MV-4-11 (cell line): ENCODE data around the gene STEEP1.

Source experiments
- DNase-seq: peaks from one replicate; lab custom pipeline; 2025; lab: John Stamatoyannopoulos, UW

Gene STEEP1

DNA sequence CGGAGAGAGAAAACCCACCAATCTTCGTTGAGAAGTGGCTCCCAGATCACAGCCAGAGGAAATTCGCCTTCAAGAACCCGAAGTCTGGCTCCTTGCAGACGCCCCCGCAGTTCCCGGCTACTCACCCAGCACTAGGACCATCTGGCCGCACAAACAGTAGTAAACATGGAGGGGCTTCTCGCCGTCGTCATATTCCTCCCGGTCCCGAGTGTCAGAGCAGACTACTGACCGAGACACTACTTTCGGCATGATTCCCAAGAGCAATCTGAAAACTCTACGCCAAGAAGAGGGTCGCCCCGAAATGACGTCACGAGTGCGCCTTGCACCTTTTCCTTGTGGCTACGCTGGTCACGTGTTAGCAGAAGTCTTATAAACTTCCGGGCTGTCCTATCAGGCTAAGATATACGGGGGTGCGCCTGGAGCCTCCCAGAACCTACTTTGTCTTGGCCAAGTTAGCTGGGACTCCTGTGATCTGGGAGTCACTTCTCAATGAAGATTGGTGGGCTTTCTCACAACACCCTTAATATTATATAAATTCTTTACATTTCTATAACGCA, at the start of gene STEEP1:
TSS of gene STEEP1 (minus strand) at position 303 of the 557 bp plus-strand sequence. CDS start at position 249, 54 bp downstream.
- peak; percentile 92 for DNase-seq

DNA sequence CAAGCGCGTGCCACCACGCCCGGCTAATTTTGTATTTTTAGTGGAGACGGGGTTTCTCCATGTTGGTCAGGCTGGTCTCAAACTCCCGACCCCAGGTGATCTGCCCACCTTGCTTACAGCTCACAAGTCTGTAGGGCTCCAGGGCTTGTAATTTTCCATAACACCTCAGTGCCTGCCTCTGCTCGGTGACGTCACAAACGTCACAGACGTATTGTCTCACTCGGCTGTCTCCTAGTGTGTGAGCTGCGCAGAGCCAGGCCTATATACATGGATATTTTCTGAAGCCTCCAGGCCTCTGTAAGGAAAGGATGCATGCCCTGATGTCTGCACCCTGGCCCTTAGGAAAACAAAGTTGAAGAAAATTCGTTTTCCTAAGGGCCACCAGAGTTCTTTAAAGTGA, 49.6 kb upstream of the STEEP1 start:
- no peak for DNase-seq

DNA sequence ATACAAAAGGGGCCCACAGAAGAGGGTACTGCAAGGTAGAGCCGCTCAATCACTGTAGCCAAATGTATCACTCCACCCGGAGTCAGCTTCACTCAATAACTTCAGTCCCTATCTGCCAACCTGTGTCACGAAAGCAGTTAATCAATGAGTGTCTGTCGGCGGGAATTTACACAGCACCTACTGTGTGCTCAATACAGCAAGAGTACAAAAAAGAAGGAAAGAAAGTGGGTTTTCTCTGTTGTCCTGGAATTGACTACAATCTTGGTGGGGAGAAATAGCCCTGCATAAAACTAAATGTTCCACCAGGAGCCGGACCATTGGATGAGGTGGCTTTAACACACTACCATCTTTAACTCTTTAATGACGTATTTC, 41.8 kb upstream of the STEEP1 start:
- no peak for DNase-seq

DNA sequence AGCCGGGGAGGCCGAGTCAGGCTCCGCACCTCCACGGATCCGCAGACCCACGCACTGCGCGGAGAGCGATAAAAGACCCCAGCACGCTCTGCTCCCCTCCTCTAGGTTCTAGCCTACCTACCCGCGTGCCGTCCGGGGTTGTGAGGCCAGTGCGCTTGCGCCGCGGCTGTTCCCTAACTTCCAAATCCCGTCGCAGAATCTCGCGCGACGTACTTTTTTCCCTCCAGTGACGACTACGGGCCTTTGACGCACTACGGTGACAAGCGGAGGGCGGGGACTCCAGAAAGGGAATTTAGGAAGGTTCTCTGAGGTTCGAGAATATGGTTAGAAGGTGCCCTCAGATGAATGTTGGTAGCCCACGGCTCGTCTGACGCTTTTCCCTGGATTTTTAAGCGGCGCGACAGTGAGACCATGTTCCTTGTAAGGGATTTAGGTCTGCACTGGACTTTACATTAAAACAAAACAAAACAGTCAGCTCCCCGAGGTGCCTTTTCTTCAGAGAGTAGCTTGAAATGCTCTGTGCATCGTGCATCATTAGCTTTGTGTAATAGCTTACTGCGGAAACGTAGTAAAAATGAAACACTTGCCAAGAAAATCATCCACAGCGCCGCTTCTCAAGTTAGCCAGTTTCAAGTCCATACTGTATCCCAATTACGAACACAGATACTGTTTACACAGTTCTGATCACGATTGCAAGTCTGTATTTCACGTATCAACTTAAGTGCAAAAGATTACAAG, 41.2 kb upstream of the STEEP1 start, which contains the start of gene NKRF:
TSS of gene NKRF (minus strand) at position 145 of the 738 bp plus-strand sequence.
- DNase-seq, result peak; percentile 87

DNA sequence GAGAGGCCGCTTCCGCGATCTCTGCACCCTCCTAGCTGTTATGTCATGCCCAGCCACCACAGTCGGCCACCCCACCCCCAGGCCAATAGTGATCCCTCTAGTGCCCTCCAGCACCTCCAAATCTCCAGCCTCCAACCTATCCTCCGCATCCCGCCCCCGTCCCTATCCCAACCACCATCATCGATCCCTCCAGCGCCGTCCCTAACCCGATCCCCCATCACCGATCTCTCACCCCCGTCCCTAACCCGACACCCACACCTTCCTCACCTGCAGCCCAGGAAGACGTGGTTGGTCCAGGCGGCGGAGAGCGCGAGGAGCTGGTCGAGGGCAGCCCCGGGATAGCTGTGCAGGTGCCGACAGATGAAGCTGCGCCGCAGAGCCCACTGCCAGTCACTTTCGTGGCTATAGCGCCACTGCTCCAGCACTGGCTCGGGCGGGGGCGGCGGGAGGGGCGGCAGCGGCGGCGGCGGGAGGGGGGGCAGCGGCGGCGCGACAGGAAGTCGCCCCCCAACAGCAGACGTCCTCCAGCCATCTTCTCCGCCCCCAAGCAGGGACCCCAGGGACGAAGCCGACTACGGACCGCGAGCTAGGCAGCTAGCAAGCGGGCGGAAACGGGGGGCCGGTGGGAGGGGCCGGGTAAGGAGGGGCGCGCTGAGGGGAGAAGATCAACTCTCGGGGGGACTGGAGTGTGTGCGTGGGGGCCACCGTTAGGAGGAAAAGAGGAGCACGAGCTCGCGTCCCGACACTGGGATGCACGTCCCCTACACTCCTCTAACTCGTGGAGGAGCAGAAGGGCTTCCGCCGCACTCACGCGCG, 40.5 kb upstream of the STEEP1 start:
- no peak for DNase-seq

DNA sequence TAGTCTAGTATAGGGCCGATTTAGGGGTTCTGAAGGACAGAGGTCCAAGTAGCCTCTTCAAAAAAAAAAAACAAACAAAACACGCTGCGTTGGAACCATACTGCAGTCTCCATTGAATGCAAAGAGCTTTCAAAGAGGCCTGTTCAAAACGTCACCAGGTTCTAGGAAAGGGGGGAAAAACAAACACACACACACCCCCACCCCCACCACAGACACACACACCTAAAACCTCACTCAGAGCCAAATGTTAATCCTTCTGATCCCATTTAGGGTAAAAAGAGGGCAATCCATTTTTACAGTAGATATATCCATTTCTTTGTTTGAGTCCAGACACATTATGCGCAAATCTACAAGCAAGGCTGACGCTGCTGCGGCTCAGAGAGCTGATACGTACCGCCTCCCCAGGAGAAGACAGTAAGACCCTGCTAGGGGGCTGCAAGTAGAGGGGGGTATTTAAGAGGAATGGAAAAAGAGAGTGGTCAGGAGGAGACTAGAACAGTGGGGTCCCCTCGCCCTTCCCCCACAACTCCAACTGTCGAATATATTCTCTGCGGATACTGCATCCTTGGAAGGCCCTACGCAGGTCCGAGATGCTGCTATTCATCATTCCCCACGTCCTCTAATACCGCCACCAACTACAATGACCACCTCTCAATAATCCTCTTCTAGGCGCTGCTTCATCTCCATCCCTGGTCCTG, 39.7 kb upstream of the STEEP1 start:
- no peak for DNase-seq

DNA sequence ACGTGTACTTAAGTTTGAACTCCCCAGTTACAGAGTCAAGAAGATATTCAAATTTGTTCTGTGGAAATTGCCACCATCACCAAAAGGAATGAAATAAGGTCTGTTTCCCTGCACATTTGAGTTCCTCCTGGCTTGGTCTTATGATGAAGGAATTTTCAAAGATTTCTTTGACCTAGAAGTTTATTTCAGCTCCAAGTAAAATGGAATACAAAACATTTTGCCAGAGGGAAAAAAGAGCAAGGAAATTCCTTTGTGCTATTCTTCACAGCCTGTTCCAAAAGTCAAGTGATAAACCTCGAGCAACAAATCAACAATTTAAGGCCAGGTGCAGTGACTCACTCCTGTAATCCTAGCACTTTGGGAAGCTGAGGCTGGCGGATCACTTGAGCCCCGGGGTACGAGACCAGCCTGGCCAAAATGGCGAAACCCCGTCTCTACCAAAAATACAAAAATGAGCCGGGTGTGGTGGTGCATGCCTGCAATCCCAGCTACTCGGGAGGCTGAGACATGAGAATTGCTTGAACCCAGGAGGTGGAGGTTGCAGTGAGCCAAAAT, 37.6 kb upstream of the STEEP1 start:
- DNase-seq, result no peak

DNA sequence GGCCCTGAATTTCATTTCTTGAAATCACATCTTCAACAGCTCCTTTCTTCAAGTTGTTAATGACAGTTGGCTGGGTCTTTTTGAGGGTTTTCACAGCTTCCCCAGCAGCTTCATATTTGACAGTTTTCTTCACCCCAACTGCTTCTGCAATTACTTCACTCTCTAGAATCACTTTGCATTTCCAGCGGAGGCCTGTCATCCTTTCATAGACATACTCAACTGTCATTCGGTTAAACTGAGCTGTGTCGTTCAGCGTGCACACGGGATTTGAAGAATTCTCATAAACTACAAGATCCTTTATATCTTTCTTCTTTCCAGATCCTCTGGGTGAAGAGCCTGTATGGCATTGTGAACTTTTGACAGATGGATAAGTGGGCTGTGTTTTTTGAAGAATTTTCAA, 24.6 kb upstream of the STEEP1 start:
- no peak for DNase-seq

DNA sequence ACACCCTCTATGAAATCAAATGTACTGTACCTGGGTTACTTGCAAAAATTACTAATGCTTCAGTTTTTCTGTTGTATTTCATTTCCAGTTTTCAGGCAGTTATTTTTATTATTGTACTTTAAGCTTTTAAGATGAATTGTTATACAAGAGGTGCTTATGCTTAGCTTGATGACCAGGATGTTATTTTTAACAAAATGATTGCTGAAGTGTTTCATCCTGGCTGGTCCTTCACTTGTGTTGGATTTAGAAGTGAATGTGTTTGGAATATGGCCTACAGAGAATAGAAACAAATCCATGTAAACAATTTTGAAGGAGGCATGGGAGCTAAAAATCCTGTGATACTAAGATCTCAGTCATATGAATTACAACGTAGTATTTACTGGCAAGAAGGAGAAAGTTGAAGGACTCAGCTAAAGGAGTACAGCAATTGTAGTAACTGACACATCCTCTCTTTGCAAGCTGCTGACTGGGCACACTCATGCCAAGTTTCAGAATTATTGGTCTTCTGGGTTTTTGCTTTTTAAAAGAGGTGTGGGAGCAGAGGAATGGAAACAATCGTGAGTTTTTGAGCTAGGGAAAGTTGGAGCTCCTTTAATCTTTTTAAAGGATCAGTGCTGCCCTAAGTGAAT, 18.3 kb upstream of the STEEP1 start:
- DNase-seq, result no peak

DNA sequence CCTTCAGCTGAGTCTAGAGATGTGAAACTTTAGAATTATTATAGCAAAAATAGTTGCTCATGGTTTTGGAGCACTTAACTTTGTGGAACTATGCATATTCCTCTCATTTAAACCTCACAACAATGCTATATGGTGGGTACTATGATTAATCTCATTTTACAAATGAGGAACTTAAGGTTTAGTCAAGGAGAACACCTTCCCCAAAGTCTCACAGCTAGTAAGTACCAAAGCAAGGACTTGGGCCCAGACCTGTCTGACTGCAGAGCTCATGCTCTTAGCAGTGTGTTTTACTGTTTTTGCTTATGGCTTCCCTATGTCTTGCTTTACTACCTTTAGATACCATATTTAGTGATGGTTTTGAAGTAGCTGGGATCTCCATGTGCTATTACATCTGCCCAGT, 14.2 kb upstream of the STEEP1 start:
- DNase-seq, result no peak

DNA sequence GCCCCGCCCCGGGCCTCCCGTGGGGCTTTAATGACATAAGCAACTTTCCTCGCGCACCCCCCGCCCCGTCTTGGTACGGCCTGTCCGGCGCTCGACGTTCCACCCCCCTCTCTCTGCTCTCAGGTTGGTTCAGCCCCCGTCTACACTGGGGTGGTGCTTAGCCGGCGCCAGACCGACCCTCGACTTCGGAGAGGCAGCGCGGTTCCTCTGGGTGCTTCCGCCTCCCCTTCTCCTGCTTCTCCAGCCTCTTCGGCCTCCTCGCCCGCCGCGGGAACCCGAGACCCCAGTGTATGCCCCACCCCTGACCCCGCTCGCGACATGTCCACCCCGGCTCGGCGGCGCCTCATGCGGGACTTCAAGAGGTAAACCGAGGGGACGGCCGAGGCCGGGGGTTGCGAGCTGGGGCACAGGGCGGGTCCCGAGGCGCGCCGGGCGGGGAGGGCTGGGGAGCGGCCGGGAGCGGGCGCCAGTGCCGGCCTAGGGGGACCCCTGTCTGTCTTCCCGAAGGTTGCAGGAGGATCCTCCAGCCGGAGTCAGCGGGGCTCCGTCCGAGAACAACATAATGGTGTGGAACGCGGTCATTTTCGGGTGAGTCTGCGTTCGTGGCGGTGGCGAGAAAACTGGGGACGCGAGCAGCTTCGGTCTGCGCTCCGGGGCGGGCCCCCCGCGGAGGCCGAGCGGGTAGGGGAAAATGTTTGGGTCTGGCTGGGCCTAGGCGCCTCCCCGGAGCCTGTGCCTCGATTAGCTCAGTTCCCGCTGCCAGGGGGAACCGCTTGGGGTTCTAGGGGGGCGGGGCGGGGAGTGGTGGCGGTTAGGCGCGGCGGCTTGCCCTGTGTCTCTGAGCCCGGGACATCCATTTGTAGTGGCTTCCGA, 9.4 kb upstream of the STEEP1 start, which contains the start of gene UBE2A:
TSS of gene UBE2A (plus strand) at position 170 of the 873 bp plus-strand sequence. CDS start at position 319, 149 bp downstream.
- peak; percentile 76 for DNase-seq

DNA sequence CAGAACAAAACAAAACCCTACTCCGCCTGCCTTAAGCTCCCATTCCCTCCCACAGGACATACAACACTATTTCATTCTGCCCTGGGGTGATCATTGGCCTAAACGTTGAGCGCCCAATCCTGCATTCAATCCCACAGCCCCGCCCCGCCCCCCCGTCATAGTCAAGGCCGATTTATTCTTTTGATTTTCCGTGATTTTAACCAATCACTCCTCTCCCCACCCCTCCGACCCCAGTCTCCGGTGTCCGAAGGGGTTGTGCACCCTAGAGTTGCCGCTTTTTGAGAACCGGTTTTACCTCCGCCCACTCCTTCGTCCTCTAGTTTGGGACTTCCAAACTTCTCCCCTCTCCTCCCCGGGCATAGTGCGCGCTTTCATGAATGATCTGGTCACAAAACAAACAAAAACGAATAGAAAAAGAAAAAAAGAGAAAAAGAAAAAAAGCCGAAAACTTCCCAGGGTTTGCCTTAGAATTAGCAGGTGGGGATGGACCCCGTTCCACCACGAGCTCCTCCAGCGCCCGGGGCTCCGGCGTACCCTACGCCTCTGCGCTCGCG, 8.7 kb upstream of the STEEP1 start:
- no peak for DNase-seq

DNA sequence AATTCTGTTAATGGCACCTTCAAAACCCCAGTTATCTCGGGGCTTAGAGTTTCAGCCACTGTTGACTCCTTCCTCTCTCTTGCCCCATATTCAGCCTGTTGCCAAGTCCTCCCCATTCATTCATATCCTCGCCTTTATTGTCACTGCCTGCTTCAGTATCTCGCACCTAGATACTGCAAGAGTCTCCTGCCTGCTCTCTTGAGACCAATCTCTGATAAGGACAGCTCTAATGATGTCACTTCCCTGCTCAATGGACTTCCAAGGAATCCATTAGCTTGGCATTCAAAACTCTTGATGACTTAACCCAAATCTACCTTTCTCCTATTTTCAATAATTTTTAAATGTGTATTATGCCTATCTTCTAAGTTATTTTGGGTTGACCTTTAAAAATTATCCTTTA, 8.0 kb upstream of the STEEP1 start:
- no peak for DNase-seq

DNA sequence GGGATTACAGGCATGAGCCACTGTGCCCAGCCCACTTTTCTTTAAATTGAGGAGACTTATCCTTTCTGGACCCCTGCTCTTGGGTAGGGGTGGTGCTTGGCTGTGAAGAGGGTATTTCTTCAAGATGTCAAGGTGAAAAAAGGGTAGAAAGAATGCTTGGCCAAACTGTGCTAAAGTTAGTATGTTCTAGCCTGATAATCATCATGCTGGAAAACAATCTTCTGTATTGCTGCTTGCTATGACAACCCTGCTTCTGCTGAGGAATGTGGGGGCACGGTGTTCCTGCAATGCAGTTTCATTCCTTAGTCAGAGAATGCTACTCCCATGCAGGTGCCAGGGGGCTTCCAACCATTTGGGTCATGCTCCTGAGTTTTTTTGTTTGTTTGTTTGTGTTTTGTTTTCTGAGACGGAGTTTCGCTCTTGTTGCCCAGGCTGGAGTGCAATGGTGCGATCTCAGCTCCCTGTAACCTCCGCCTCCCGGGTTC, 5.2 kb upstream of the STEEP1 start:
- no peak for DNase-seq

DNA sequence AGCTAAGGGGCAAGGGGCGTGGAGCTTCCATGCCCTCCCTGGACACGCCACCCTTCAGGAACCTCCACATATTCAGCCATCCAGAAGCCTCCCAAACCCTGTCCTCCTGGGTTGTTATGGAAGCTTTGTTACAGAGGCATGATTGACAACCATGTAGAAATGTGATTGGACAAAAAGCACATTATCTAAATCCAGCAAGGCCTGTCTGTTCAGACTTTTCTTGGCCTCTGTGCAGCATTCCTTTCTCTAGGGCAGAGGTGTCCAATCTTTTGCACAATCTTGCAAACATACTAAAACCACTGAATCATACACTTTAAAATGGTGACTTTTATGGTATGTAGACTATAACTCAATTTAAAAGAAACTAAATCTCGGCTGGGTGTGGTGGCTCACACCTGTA, 12.7 kb downstream of the STEEP1 start:
- no peak for DNase-seq

DNA sequence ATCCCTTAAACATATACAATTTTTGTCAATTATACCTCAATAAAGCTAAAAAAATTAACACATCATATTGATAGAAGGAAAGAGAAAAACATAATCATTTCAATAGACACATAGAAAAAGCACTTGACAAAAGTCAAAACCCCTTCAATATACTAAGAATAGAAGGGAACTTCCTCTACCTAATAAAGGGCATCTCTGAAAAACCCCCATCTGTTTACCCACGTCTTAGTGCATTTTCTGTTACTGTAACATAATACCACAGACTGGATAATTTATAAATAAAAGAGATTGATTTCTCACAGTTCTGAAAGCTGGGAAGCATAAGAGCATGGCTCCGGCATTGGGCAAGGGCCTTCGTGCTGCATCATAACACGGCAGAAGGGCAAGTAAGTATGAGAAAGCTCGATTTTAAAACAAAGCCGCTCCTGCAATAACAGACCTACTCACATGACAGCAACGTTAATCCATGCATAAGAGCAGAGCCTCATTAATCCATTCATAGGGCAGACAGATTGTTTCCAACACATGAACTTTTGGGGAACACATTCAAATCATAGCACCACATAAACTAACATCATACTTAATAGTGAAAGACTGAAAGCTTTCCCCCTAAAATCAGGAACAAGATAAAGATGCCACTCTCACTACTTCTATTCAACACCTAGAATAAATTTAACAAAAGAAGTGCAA, 15.7 kb downstream of the STEEP1 start:
- DNase-seq, result no peak

DNA sequence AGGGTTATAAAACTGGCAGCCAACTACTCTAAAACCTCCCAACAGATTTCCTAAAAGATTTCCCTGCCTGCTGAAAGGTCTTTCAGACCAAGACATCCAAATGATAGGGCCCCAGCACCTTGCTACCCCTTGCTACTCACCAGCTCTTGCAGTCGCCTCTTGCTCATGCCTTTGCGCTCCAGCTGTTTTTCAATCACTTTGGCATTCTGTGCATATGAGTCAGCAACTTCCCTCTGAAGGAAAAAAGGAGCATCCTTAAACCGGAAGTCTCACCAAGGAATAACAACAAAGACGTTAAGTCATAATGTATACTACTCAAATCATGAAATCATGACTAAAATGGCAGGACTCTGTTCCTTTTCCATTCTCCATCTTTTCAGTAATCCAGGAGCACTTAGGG, 24.0 kb downstream of the STEEP1 start:
- DNase-seq, result no peak

DNA sequence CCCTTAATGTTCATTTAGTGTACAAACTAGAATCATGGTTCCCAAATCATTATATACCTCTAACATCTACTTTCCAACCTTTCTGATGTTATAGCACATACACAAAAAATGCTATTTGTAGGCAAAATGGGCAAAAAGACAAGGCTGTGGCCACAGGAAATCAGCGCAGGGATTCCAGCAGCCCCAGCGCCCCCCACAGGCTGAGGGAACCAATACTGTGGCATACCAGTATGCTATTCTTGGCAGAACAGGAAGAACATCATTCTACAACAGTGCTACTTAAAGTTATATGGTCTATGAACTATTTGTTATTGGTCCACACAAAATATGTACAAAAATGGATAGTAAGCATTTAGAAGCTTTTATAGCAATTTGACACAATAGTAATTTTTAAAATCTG, 25.3 kb downstream of the STEEP1 start:
- DNase-seq, result peak; percentile 3

DNA sequence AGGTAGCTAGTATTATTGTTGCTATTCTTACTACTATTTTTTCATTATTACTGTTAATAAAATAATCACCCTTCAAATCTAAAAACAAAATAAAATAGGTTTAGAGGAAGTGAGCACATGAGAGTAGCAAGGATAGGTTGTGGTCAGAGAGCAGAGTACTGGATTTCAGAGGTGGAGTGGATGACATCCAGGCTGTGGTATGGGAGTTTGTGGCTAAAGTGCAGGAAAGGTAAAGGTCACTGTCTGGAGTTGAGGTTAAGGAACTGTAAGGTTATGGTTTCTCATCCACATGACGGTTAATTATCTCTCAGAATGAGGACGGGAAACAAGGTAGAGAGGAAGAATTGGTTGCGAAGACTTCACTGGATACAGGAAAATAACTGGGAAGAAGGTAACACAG, 27.7 kb downstream of the STEEP1 start:
- DNase-seq, result no peak
